ENCODE measurements around the gene KCNMB2. TPM values are rescaled to one million over a fixed set of nuclear protein-coding genes. Genes with fewer than 3 reads are reported as not detected.
"Not testable (repeated sequence)": the region's sequence is repeated elsewhere in the genome, so short reads cannot be mapped to it uniquely, and the experiment has no call there.

KCNMB2 gene
- total and polyA plus RNA-seq, 2 donors (not counting 1 experiment from before 2014, with no cell fraction given): 0.17 TPM; not detected in 1

GRCh38 chr3:178743297-178743696 is 207.1 kb downstream of the KCNMB2 start:
- Histone ChIP-seq H3K4me3 (replicated peaks in 1 of 4; ENCODE audit: control extremely low read depth in 1 of 4, insufficient read depth in 1 of 4, low read depth in 3 of 4, low read length in 4 of 4) (no peak overlapping the region), H3K4me2 (ENCODE audit: extremely low read depth, insufficient read depth, low read length) (no peak overlapping the region), H3K9me3 (ENCODE audit: control insufficient read depth, insufficient read depth, low read depth, low read length) (no peaks in the 10 kb centered on the region), H3K36me3 (ENCODE audit: control insufficient read depth, insufficient read depth, low read length) (no peaks in the 10 kb centered on the region), H3K4me1 (ENCODE audit: control insufficient read depth, extremely low read depth, insufficient read depth, low read length) (no peaks in the 10 kb centered on the region), H3K27ac (ENCODE audit: insufficient read depth, low read length) (no peak overlapping the region), H4K20me1 (ENCODE audit: control insufficient read depth, extremely low read depth, insufficient read depth, low read length) (no peaks in the 10 kb centered on the region), H3K79me2 (ENCODE audit: control insufficient read depth, insufficient read depth, low read length) (no peaks in the 10 kb centered on the region), H2AFZ (ENCODE audit: low read length) (no peak overlapping the region), H3K9ac (ENCODE audit: insufficient read depth, low read length) (no peak overlapping the region), H3K27me3 (ENCODE audit: control insufficient read depth, insufficient read depth, low read length) (no peaks in the 10 kb centered on the region)
- TF ChIP-seq, protein P1, sequence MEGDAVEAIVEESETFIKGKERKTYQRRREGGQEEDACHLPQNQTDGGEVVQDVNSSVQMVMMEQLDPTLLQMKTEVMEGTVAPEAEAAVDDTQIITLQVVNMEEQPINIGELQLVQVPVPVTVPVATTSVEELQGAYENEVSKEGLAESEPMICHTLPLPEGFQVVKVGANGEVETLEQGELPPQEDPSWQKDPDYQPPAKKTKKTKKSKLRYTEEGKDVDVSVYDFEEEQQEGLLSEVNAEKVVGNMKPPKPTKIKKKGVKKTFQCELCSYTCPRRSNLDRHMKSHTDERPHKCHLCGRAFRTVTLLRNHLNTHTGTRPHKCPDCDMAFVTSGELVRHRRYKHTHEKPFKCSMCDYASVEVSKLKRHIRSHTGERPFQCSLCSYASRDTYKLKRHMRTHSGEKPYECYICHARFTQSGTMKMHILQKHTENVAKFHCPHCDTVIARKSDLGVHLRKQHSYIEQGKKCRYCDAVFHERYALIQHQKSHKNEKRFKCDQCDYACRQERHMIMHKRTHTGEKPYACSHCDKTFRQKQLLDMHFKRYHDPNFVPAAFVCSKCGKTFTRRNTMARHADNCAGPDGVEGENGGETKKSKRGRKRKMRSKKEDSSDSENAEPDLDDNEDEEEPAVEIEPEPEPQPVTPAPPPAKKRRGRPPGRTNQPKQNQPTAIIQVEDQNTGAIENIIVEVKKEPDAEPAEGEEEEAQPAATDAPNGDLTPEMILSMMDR (conservative IDR thresholded peaks at IDR 0.05 in 1 of 2, IDR thresholded peaks at IDR 0.05 in 1 of 2; ENCODE audit: low read depth in 1 of 2, low read length in 2 of 2): no peak
- no peak for TF ChIP-seq EZH2 (IDR thresholded peaks at IDR 0.05; ENCODE audit: low read length, missing control alignments)
- DNase-seq (ENCODE audit: low read depth in 2 of 2): no peak

DNA sequence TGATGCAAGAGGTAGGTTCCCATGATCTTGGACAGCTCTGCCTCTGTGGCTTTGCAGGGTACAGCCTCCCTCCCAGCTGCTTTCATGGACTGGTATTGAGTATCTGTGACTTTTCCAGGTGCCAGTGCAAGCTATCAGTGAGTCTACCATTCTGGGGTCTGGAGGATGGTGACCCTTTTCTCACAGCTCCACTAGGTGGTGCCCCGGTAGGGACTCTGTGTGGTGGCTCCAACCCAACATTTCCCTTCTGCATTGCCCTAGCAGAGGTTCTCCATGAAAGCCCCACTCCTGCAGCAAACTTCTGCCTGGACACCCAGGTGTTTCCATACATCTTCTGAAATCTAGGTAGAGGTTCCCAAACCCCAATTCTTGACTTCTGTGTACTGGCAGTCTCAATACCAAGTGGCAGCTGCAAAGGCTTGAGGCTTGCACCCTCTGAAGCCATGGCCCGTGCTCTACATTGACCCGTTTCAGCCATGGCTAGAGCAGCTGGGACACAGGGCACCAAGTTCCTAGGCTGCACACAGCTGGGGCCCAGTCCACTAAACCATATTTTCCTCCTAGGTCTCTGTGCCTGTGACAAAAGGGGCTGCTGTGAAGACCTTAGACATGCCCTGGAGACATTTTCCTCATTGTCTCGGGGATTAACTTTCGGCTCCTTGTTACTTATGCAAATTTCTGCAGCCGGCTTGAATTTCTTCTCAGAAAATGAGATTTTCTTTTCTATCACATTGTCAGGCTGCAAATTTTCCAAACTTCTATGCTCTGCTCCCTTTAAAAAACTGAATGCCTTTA is 209.8 kb downstream of the KCNMB2 start:
- H3K9ac ChIP-seq (ENCODE audit: insufficient read depth, low read length); H3K4me3 ChIP-seq (replicated peaks in 1 of 4; ENCODE audit: control extremely low read depth in 1 of 4, insufficient read depth in 1 of 4, low read depth in 3 of 4, low read length in 4 of 4); H3K4me1 ChIP-seq (ENCODE audit: control insufficient read depth, extremely low read depth, insufficient read depth, low read length); H3K79me2 ChIP-seq (ENCODE audit: control insufficient read depth, insufficient read depth, low read length); H4K20me1 ChIP-seq (ENCODE audit: control insufficient read depth, extremely low read depth, insufficient read depth, low read length); DNase-seq (ENCODE audit: low read depth in 2 of 2); H3K27ac ChIP-seq (ENCODE audit: insufficient read depth, low read length); H2AFZ ChIP-seq (ENCODE audit: low read length); H3K4me2 ChIP-seq (ENCODE audit: extremely low read depth, insufficient read depth, low read length); H3K36me3 ChIP-seq (ENCODE audit: control insufficient read depth, insufficient read depth, low read length); H3K27me3 ChIP-seq (ENCODE audit: control insufficient read depth, insufficient read depth, low read length); H3K9me3 ChIP-seq (ENCODE audit: control insufficient read depth, insufficient read depth, low read depth, low read length): not testable (repeated sequence)

DNA sequence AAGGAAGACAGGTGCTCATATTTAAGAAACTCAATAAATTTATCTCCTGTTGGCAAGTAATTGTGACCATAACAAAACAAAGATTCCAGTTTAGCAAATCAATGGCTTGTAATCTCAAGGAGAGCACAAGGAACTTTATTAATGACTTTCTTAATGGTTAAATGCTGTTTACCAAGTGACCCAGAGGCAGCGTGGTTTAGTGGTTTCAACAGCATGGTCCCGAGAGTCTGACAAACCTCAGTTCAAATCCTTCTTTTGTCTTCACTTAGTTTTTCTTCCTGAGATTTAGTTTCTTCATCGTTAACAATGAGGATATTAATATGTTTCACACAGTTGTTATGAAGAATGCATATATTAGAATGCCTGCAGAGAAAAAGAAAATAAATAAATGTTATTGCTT is 212.6 kb downstream of the KCNMB2 start:
- no peak overlapping the region for H3K4me3 ChIP-seq (replicated peaks in 1 of 4; ENCODE audit: control extremely low read depth in 1 of 4, insufficient read depth in 1 of 4, low read depth in 3 of 4, low read length in 4 of 4)
- H3K9me3 ChIP-seq (ENCODE audit: control insufficient read depth, insufficient read depth, low read depth, low read length): no peaks in the 10 kb centered on the region
- no peaks in the 10 kb centered on the region for H3K27me3 ChIP-seq (ENCODE audit: control insufficient read depth, insufficient read depth, low read length)
- H3K4me1 ChIP-seq (ENCODE audit: control insufficient read depth, extremely low read depth, insufficient read depth, low read length): no peaks in the 10 kb centered on the region
- H3K79me2 ChIP-seq (ENCODE audit: control insufficient read depth, insufficient read depth, low read length): no peaks in the 10 kb centered on the region
- no peaks in the 10 kb centered on the region for H3K36me3 ChIP-seq (ENCODE audit: control insufficient read depth, insufficient read depth, low read length)
- H3K9ac ChIP-seq (ENCODE audit: insufficient read depth, low read length): no peak overlapping the region
- no peak for DNase-seq (ENCODE audit: low read depth in 2 of 2)
- no peak overlapping the region for H2AFZ ChIP-seq (ENCODE audit: low read length)
- H3K27ac ChIP-seq (ENCODE audit: insufficient read depth, low read length): no peak overlapping the region
- TF ChIP-seq, protein P1 (conservative IDR thresholded peaks at IDR 0.05 in 1 of 2, IDR thresholded peaks at IDR 0.05 in 1 of 2; ENCODE audit: low read depth in 1 of 2, low read length in 2 of 2): no peak
- no peak for TF ChIP-seq EZH2 (IDR thresholded peaks at IDR 0.05; ENCODE audit: low read length, missing control alignments)
- H3K4me2 ChIP-seq (ENCODE audit: extremely low read depth, insufficient read depth, low read length): no peak overlapping the region
- H4K20me1 ChIP-seq (ENCODE audit: control insufficient read depth, extremely low read depth, insufficient read depth, low read length): no peaks in the 10 kb centered on the region

Measured in fibroblast of lung (primary cell).